Activated CD8-positive, alpha-beta T cell treated with anti-CD3 and anti-CD28 coated beads for 36 hours (primary cell): ENCODE results near the gene CARD19. TPM values are rescaled to one million over a fixed set of nuclear protein-coding genes. Genes with fewer than 3 reads are reported as not detected.
A peak's percentile ranks its signal among the peaks of the same experiment; 100 is the strongest.

Experiments
- ATAC-seq: fragments of 200-7000 bp; cut with Tn5 transposase; one replicate; pipeline ENCODE4 v1.10.0; 2021; ENCODE audit warnings: mild to moderate bottlenecking, moderate library complexity
- CTCF ChIA-PET: fragments of 350-600 bp; sonication (Branson Sonifier 250); formaldehyde crosslinking; loops from one replicate; lab custom pipeline; 2021; ENCODE audit warnings: antibody characterized with exemption; lab: Charles Lee
- POLR2A ChIA-PET: fragments of 350-600 bp; sonication (Branson Sonifier 250); formaldehyde crosslinking; loops from one replicate; lab custom pipeline; 2021; ENCODE audit warnings: antibody characterized with exemption; lab: Charles Lee
- DNase-seq: peaks from one replicate; pipeline ENCODE4 v3.0.0-alpha.2; 2020
- H3K27ac Mint-ChIP-seq: one replicate; pipeline ENCODE4 v1.8.0; 2021; ENCODE audit warnings: mild to moderate bottlenecking, mixed read lengths
- H3K27me3 Mint-ChIP-seq: one replicate; pipeline ENCODE4 v1.8.0; 2021; ENCODE audit warnings: mixed read lengths
- H3K36me3 Mint-ChIP-seq: one replicate; pipeline ENCODE4 v1.8.0; 2021; ENCODE audit warnings: low read depth, mixed read lengths
- H3K4me1 Mint-ChIP-seq: one replicate; pipeline ENCODE4 v1.8.0; 2021; ENCODE audit warnings: low read depth, mixed read lengths
- H3K4me3 Mint-ChIP-seq: one replicate; pipeline ENCODE4 v1.8.0; 2021; ENCODE audit warnings: mild to moderate bottlenecking, moderate library complexity, mixed read lengths
- H3K9me3 Mint-ChIP-seq: one replicate; pipeline ENCODE4 v1.8.0; 2021; ENCODE audit warnings: mixed read lengths
- intact Hi-C: fragments of 100-400 bp; cut with micrococcal nuclease; formaldehyde crosslinking; loops from one replicate; pipeline ENCODE4 v1.10.0; 2022
- total RNA-seq, 2 experiments: library from RNA; stranded (reverse); gene quantifications; one replicate each; pipeline ENCODE4 v1.2.3, GENCODE V29; 2021
- TF ChIP-seq, protein P1 (sequence below): fragments of 200-600 bp; IDR thresholded peaks from one replicate; pipeline ENCODE4 v1.8.0; 2022; ENCODE audit warnings: antibody characterized with exemption, mild to moderate bottlenecking

Gene CARD19
- total RNA-seq, 2 experiments from 2014 or later = 42.9 to 43.4 TPM

DNA sequence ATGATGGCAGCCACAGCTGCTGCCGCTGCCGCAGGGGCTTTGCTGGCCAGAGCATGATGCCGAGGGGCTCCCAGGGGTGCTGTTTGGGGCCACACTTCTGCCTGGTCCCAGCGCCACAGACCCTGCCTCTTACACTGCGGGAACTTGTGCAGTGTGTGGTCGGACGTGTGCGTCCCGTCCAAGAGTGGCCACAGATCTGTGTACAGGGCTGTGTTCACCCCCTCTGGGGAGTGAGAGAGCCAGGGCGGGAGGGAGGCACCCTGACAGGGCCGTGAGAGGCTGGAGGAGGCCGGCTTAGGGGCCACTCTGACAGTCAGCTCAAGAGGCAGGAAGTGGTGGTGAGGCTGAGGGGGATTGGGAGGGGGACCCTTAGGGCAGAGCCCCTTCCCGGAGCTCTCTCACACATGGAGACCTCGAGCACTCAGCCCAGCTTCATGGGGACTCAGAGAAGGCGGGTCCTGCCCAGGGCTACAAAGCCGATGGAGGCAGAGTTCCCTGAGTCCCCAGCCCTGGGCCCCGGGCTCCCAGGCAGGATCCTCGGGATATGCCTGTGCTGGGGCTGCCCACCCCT is 13.1 kb upstream of the CARD19 start:
- DNase-seq (peak; percentile 50), ATAC-seq (peak; percentile 64)
- H3K4me3 Mint-ChIP-seq = no peak overlapping the region
- CTCF ChIA-PET = interaction anchor here (1.6 to 3.0 kb wide), 2 partner anchors 15 to 79 kb away, joined by 6 to 9 read pairs; no protein-coding TSS in a partner anchor
- POLR2A ChIA-PET = interaction anchor here (0.6 to 3.2 kb wide), 10 partner anchors 9 to 117 kb away, joined by 3 to 18 read pairs (median 6); no protein-coding TSS in a partner anchor
- H3K9me3 Mint-ChIP-seq = peaks cover 6% of the 10 kb centered on the region
- peaks cover 30% of the 10 kb centered on the region for H3K4me1 Mint-ChIP-seq
- H3K27ac Mint-ChIP-seq = peak overlapping the region; percentile 91
- peaks cover 56% of the 10 kb centered on the region for H3K36me3 Mint-ChIP-seq
- intact Hi-C loops = no loop called here
- no peaks in the 10 kb centered on the region for H3K27me3 Mint-ChIP-seq
- TF ChIP-seq, protein P1, sequence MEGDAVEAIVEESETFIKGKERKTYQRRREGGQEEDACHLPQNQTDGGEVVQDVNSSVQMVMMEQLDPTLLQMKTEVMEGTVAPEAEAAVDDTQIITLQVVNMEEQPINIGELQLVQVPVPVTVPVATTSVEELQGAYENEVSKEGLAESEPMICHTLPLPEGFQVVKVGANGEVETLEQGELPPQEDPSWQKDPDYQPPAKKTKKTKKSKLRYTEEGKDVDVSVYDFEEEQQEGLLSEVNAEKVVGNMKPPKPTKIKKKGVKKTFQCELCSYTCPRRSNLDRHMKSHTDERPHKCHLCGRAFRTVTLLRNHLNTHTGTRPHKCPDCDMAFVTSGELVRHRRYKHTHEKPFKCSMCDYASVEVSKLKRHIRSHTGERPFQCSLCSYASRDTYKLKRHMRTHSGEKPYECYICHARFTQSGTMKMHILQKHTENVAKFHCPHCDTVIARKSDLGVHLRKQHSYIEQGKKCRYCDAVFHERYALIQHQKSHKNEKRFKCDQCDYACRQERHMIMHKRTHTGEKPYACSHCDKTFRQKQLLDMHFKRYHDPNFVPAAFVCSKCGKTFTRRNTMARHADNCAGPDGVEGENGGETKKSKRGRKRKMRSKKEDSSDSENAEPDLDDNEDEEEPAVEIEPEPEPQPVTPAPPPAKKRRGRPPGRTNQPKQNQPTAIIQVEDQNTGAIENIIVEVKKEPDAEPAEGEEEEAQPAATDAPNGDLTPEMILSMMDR = no peak

DNA sequence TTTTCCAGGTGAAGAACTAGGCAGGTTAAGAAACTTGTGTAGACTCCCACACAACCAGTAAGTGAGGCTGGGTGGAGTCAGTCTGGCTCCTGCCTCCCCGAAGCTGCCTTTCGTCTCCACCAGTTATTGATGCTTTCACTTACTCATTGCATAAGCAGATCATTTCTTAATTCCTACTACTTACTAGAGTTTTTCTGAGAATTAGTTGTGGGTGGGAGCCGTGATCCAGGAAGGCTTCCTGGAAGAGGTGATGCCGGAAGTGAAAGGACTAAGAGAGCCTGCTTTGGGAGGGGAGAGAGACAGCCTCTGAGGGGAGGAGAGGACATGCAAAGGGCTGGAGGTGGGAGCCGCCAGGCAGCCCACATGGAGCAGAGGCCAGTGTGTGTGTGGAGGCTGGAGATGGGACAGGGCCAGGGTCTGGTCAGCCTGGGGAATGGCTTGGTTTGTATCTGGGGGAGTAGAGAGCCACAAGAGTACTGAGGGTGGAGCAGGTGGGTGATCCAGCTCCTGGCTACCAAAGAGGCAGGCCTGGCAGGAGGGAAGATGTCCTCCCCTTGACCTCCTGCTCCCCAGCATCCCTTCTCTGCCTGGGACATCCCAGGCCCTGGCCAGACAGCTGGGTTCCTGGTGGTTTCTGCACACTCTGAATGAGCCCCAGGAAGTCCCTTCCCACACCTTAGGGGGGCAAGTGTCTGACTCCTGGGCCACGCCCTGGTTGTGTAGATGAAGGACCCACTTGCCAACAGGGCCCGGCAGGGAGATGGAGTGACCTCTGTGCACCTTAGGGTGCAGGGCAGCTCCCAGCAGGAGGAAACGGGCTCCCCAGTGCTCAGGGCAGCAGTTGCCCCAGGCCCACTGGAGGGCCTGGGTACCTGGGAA is 12.2 kb upstream of the CARD19 start:
- ChIA-PET CTCF (interaction anchor here (1.0 to 1.6 kb wide), 3 partner anchors 25 to 83 kb away, joined by 3 to 6 read pairs (median 4); no protein-coding TSS in a partner anchor), POLR2A (interaction anchor here (1.0 to 3.2 kb wide), 9 partner anchors 8 to 118 kb away, joined by 3 to 18 read pairs (median 7); no protein-coding TSS in a partner anchor)
- Mint-ChIP-seq H3K27ac (peak overlapping the region; percentile 91), H3K4me1 (peaks cover 33% of the 10 kb centered on the region), H3K36me3 (peaks cover 61% of the 10 kb centered on the region), H3K27me3 (no peaks in the 10 kb centered on the region), H3K9me3 (peaks cover 6% of the 10 kb centered on the region), H3K4me3 (no peak overlapping the region)
- ATAC-seq (peak; percentile 86), DNase-seq (peak; percentile 64)
- intact Hi-C loops = no loop called here
- TF ChIP-seq, protein P1 = no peak

DNA sequence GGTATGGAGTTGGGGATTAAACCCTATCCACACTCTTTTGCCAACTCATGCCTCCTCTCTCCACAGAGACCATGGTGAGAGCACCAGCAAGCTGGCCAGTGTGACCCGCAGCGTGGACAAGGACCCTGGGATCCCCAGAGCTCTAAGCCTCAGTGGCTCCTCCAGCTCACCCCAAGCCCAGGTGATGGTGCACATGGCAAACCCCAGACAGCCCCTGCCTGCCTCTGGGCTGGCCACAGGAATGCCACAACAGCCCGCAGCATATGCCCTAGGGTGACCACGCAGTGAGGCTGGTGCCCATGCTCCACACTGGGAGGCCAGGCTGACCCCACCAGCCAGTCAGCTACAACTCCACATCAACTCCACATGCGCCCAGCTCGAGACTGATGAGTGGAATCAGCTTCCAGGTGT is 11.5 kb upstream of the CARD19 start:
- Mint-ChIP-seq H3K27ac (no peak overlapping the region), H3K36me3 (peaks cover 66% of the 10 kb centered on the region), H3K4me3 (no peak overlapping the region), H3K27me3 (no peaks in the 10 kb centered on the region), H3K9me3 (peaks cover 6% of the 10 kb centered on the region), H3K4me1 (peaks cover 38% of the 10 kb centered on the region)
- DNase-seq (no peak), ATAC-seq (no peak)
- intact Hi-C loops = no loop called here
- CTCF ChIA-PET = interaction anchor here (1.0 to 1.6 kb wide), 3 partner anchors 25 to 83 kb away, joined by 3 to 6 read pairs (median 4); no protein-coding TSS in a partner anchor
- TF ChIP-seq, protein P1 = no peak
- POLR2A ChIA-PET = interaction anchor here (1.4 to 3.2 kb wide), 6 partner anchors 11 to 119 kb away, joined by 3 to 18 read pairs (median 8); no protein-coding TSS in a partner anchor

DNA sequence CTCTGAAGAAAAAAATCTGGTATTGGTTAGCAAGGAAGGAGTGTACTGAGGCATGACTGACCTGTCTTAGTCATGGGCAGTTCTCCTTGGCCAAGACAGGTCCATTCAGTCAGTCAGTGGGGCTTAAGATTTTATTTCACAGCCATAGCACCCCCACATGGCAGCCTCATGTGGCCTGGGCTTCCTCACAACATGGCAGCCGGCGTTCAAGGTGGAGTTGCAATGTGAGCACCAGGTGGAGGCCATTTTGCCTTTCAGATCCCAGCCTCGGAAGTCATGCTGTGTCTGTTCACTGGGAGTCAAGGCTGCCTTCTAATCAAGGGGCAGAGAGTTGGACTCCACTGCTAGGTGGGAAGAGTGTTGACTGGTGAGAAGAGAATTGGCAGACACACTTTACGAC is 10.3 kb upstream of the CARD19 start:
- no peak overlapping the region for H3K27ac Mint-ChIP-seq
- H3K27me3 Mint-ChIP-seq = no peaks in the 10 kb centered on the region
- CTCF ChIA-PET = no interaction called here
- TF ChIP-seq, protein P1 = no peak
- H3K4me1 Mint-ChIP-seq = peaks cover 48% of the 10 kb centered on the region
- no peak for ATAC-seq
- DNase-seq = no peak
- POLR2A ChIA-PET = interaction anchor here (0.8 to 3.2 kb wide), 3 partner anchors 13 to 21 kb away, joined by 3 to 18 read pairs (median 4); no protein-coding TSS in a partner anchor
- intact Hi-C loops = no loop called here
- H3K4me3 Mint-ChIP-seq = no peak overlapping the region
- peaks cover 70% of the 10 kb centered on the region for H3K36me3 Mint-ChIP-seq
- H3K9me3 Mint-ChIP-seq = peaks cover 9% of the 10 kb centered on the region
